ENCODE data around the gene WBP1L. TPM values are rescaled to one million over a fixed set of nuclear protein-coding genes. Genes with fewer than 3 reads are reported as not detected.
"Not testable (repeated sequence)": the region's sequence is repeated elsewhere in the genome, so short reads cannot be mapped to it uniquely, and the experiment has no call there.

WBP1L gene
- total RNA-seq, 1 experiment from 2014 or later: 56.8 TPM

DNA sequence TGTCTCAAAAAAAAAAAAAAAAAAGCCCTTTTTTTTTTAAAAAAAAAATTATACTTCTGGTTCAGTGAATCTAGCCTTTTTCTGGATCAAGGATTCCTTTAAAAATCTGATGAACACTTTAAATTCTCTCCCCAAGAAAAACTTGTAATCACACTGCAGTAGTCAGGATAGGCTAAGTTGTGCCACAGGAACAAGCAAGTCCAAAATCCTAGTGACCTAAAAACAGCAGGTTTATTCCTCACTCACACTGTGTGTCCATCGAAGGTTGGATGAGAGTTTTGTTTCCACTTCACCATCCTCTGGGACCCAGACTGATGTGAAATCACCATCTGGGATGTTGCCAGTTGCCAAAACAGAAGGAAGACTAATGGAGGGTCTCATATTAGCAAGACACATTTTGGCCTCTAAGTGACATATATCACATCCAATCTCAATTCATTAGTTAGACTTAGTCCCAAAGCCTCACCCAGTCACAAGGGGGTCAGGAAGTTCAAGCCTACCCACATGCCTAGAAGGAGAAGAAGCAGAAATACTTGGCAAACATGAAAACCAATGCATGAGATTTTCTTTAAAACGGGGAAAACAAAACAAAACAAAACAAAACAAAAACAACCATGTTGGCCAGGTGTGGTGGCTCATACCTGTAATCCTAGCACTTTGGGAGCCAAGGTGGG lies 60.8 kb downstream of the WBP1L start:
- DNase-seq (ENCODE audit: low read depth): no peak

DNA sequence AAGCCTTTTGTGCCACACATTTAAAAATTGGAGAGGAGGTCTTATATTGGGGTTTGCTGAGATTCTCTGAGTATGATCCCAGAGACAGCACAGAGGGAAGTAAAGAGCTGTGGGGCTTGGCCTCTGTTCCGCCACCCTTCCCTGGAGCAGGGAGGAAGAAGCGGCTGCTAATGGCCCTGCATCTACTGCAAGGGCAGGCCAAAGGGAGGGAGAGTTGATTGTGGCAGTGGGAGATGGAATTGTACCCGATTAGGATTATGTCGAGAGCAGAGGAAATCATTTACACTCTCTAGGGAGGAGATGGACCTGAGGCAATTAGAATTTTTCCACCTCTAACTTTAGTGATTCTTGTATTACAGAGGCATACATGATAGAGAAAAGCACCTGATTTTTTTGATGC lies 64.6 kb downstream of the WBP1L start:
- DNase-seq (ENCODE audit: low read depth): no peak

- DNase-seq (ENCODE audit: low read depth): no peak
Observed at GRCh38 chr10:102811346-102811745, 67.6 kb downstream of the WBP1L start.

- no peak for DNase-seq (ENCODE audit: low read depth)
Observed at GRCh38 chr10:102812231-102812876, 68.6 kb downstream of the WBP1L start.

DNA sequence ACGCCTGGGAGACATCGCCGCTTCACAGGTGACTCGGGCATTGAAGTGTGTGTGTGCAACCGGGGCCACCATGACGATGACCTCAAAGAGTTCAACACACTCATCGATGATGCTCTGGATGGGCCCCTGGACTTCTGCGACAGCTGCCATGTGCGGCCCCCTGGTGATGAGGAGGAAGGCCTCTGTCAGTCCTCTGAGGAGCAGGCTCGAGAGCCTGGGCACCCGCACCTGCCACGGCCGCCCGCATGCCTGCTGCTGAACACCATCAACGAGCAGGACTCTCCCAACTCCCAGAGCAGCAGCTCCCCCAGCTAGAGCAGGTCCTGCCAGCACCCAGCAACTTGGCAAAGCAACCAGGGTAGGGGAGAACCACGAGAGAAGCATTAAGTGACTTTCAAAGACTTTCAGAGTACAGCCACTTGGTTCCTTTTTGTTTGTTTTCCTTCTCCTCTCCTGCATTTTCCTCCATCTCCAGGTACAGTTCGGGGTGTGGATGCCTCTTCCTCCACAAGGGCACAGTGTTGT lies 69.3 kb downstream of the WBP1L start:
- no peak for DNase-seq (ENCODE audit: low read depth)

DNA sequence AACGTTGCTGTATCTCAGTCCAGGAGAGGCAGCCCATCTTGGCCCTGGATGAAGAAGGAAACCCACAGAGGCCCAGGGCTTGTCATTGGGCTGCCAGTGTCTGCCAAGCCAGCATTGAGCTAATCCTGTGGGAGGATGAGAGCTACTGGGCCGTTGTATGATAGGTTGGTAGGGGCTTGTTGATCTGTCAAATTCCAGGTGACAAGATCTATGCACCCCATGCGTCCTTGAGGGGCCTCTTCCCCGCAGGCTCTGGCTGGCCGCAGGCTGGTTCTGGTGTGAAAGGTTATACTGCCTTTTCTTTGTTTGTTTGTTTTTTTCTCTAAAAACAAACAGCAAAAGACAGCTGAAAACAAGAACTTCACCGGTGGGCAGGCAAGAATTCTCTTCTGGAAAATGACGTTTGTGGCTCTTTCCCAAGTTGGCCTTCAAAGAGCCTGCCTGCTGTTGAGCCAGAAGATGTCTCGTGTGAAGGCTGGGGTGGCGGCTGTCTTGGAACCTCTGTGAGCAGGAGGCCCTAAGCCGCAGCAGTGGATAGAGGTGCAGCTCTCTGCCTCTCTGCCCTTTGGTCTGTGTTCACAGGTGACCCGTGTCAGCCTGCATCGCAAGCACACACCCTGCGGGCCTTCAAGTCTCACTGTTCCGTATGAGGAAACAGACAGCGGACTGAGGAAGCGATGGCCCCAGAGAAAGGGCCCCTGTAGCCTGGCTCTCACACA lies 70.1 kb downstream of the WBP1L start:
- no peak for DNase-seq (ENCODE audit: low read depth)

DNA sequence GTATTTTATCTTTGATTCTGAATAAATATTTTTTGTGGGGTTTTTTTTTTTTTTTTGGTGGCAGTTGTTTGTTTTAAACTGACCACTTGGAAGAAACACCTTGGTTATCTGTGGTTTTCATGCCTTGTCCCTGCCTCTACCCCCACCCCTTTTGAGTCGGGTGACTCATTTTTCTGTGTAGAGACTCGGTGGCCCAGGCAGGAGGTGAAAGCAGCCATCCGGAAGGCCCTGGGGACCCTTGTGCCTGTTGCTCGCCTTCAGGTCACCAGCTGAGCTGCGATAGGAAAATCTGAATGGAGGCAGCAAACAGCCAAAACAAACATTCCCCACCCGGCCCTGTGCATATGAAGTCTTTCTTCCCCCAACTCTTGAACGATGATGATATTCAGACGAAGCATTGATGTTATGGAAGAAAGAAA lies 70.7 kb downstream of the WBP1L start:
- peak; percentile 32 for DNase-seq (ENCODE audit: low read depth)

DNA sequence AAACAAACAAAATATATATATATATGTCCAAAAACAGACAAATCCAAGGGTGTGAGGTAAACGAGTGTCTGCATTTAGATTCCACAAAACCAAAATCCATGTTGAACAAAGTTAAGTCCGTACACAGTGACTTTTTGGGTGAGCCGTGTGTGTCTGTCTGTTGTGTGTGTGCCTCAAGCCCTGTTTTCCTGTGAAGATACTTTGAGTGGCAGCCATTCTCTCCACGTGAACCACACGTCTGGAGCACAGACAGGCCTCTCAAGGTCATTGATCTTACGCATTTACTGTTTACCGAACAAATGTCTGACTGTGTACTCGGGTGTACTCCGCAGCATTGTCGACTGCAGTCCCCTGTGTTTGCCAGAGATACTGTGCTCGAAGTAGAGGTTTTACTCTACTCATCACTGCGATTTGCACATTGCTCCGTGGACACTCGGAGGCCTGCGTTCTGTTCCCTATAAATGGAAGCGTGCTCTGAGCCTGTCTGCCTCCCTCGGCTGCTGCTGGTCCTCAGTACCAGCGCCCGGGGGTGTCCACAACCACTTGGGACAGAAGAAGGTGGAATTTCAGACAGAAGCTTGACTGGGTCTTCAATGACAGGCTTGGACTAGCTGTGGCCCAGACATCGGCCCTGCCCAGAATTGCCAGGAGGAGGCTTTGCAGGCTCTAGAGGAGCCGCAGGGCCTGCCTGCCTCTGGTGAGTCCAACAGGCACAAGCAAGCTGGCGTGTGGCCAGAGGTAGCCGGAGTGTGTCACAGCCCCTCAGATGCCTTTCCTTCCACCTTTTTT lies 71.3 kb downstream of the WBP1L start:
- peak; percentile 63 for DNase-seq (ENCODE audit: low read depth)

GRCh38 chr10:102815790-102816549 lies 72.2 kb downstream of the WBP1L start:
- peak; percentile 87 for DNase-seq (ENCODE audit: low read depth)

DNA sequence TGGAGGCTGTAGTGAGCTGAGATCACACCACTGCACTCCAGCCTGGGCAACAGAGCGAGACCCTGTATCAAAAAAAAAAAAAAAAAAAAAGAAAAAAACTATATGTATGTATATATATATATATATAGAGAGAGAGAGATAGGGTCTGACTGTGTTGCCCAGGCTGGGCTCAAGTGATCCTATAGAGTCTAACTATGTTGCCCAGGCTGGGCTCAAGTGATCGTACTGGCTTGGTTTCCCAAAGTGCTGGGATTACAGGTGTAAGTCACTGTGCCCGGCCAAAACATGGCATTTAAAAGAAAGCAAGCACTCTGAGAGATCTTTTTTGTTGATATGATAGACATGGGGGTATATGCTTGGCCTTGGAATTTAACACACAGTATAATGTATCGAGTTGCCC lies 73.4 kb downstream of the WBP1L start:
- no peak for DNase-seq (ENCODE audit: low read depth)

DNA sequence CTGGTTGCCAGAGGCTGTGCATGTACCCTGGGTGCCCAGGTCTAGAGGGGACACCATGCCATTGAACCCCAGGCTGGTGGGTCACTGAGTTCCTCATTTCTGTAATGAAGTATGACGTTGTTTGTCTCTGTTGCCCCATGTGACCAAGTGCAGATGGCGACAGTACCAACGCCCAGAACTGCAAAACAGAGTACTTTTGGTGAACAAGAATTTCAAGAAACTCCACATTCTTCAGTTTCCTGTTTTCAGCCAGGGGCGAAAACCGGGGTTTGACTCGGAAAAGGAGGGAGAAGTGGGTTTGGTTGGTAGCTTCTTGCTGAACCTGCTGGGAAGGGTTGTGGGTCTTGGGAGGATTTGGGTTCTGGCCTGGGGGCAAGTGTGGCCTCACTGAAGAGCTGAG lies 75.3 kb downstream of the WBP1L start:
- DNase-seq (ENCODE audit: low read depth): no peak

DNA sequence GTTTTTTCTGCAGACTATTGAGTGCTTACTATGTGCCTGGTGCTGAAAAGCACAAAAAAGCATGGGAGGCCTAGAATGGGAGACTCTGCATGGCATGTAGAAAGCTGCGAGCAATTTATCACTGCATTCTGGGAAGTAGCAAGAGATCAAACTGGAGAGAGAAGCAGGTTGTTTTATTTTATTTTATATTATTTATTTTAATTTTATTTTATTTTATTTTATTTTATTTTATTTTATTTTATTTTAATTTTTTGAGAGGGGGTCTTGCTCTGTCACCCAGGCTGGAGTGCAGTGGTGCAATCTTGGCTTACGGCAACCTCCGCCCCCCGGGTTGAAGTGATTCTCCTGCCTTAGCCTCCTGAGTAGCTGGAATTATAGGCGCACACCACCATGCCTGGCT lies 76.3 kb downstream of the WBP1L start:
- not testable (repeated sequence) for DNase-seq (ENCODE audit: low read depth)

- no peak for DNase-seq (ENCODE audit: low read depth)
Observed at GRCh38 chr10:102822222-102822621, 78.5 kb downstream of the WBP1L start.

GRCh38 chr10:102824664-102825063 lies 80.9 kb downstream of the WBP1L start:
- DNase-seq (ENCODE audit: low read depth): no peak

- no peak for DNase-seq (ENCODE audit: low read depth)
Observed at GRCh38 chr10:102826148-102826796, 82.5 kb downstream of the WBP1L start.

DNA sequence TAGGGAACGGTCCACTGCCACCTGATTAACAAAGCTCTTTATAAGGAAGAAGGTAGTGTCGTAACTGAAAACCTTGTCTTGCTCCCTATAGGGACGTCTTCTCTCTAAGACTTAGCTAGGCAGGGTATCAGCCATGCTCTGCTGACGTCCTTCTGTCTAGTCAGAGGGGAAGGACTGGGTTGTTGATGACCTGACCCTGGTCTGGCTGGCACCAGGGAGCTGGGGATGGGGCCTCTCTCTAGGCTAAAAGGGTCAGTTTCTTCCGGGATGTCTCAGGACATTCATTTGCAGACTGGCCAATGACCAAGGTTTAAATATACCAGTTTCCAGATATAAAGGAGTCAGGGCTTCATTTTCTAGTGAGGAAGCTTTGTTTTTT lies 83.8 kb downstream of the WBP1L start:
- DNase-seq (ENCODE audit: low read depth): no peak

- DNase-seq (ENCODE audit: low read depth): peak; percentile 21
Observed at GRCh38 chr10:102831322-102832071, 87.7 kb downstream of the WBP1L start.

DNA sequence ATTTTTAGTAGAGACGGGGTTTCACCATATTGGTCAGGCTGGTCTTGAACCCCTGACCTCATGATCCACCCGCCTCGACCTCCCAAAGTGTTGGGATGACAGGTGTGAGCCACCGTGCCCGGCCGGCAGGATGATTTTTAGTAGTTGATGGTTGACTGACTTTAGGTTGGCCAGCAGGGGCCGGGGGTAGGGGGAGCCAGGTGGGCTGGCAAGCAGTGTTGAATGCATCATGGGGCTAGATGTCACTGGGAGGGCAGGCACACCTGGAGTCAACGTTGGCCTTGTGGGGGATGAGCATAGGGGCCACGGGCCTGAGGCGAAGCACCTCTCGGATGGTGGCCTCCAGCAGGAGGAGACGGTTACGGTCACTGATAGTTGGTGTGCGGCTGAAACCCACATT lies 88.5 kb downstream of the WBP1L start:
- no peak for DNase-seq (ENCODE audit: low read depth)

GRCh38 chr10:102832987-102833386 lies 89.2 kb downstream of the WBP1L start:
- DNase-seq (ENCODE audit: low read depth): no peak

- DNase-seq (ENCODE audit: low read depth): no peak
Observed at GRCh38 chr10:102834143-102834542, 90.4 kb downstream of the WBP1L start.
